HG02763 (cell line): Measurements from ENCODE around the gene C1QTNF9.
"Not testable (repeated sequence)": the region's sequence is repeated elsewhere in the genome, so short reads cannot be mapped to it uniquely, and the experiment has no call there.

ENCODE experiments used
- ATAC-seq: cut with Tn5 transposase; IDR thresholded peaks from one replicate; pipeline ENCODE4 v1.9.1; 2021; ENCODE audit warnings: mild to moderate bottlenecking, moderate library complexity; ENCODE audit not compliant: unreplicated experiment

Gene C1QTNF9

GRCh38 chr13:24309300-24309699 lies at the start of gene C1QTNF9:
C1QTNF9 (plus strand) TSS chr13:24309580; CDS start chr13:24316004, 6,424 bp downstream.
- ATAC-seq, result not testable (repeated sequence)

- no peak for ATAC-seq
These were observed 47.8 kb upstream of the C1QTNF9 start for GRCh38 chr13:24261566-24261965.

GRCh38 chr13:24263632-24264031 lies 45.7 kb upstream of the C1QTNF9 start:
- ATAC-seq, result no peak

- no peak for ATAC-seq
These were observed 44.4 kb upstream of the C1QTNF9 start for GRCh38 chr13:24264976-24265375.

- ATAC-seq, result no peak
These were observed 43.9 kb upstream of the C1QTNF9 start for GRCh38 chr13:24265453-24265852.

GRCh38 chr13:24267274-24267673 lies 42.1 kb upstream of the C1QTNF9 start:
- ATAC-seq, result no peak

GRCh38 chr13:24267801-24268200 lies 41.6 kb upstream of the C1QTNF9 start:
- no peak for ATAC-seq

GRCh38 chr13:24269821-24270220 lies 39.6 kb upstream of the C1QTNF9 start:
- ATAC-seq, result no peak

- ATAC-seq, result peak; percentile 41
These were observed 38.7 kb upstream of the C1QTNF9 start for GRCh38 chr13:24270639-24271141.

- no peak for ATAC-seq
These were observed 38.2 kb upstream of the C1QTNF9 start for GRCh38 chr13:24271231-24271600.

GRCh38 chr13:24271601-24272451 lies 37.6 kb upstream of the C1QTNF9 start:
- peak; percentile 57 for ATAC-seq

- no peak for ATAC-seq
These were observed 36.8 kb upstream of the C1QTNF9 start for GRCh38 chr13:24272452-24273161.

- ATAC-seq, result no peak
These were observed 35.5 kb upstream of the C1QTNF9 start for GRCh38 chr13:24273926-24274325.

- ATAC-seq, result peak; percentile 46
These were observed 34.8 kb upstream of the C1QTNF9 start for GRCh38 chr13:24274452-24275021.

GRCh38 chr13:24275041-24275440 lies 34.3 kb upstream of the C1QTNF9 start:
- ATAC-seq, result no peak

- no peak for ATAC-seq
These were observed 33.1 kb upstream of the C1QTNF9 start for GRCh38 chr13:24276306-24276705.

- ATAC-seq, result no peak
These were observed 32.5 kb upstream of the C1QTNF9 start for GRCh38 chr13:24276861-24277260.

- no peak for ATAC-seq
These were observed 31.6 kb upstream of the C1QTNF9 start for GRCh38 chr13:24277761-24278160.

- ATAC-seq, result no peak
These were observed 29.9 kb upstream of the C1QTNF9 start for GRCh38 chr13:24279327-24280110.

- peak; percentile 58 for ATAC-seq
These were observed 28.7 kb upstream of the C1QTNF9 start for GRCh38 chr13:24280720-24281119.
